ENCODE results near the gene BTBD19.
"Not testable (repeated sequence)": the region's sequence is repeated elsewhere in the genome, so short reads cannot be mapped to it uniquely, and the experiment has no call there.

DNA sequence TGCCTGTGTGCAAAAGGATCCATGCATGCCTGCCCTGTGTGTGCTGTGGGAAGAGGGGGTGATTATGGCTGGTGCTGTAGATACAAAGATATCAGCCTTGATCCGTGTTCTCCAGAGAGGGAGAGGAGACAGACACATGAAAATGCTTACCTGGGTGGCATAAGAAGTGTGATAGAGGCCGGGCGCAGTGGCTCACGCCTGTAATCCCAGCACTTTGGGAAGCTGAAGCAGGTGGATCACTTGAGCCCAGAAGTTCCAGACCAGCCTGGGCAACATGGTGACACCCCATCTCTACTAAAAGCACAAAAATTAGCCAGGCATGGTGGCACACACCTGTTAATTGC lies 2.4 kb downstream of the BTBD19 start:
- not testable (repeated sequence) for TF ChIP-seq POLR2A (IDR thresholded peaks at IDR 0.05); POLR2AphosphoS5 (IDR thresholded peaks at IDR 0.05; ENCODE audit: insufficient read depth in 1 of 2, low read depth in 1 of 2)
- TF ChIP-seq, protein P1, sequence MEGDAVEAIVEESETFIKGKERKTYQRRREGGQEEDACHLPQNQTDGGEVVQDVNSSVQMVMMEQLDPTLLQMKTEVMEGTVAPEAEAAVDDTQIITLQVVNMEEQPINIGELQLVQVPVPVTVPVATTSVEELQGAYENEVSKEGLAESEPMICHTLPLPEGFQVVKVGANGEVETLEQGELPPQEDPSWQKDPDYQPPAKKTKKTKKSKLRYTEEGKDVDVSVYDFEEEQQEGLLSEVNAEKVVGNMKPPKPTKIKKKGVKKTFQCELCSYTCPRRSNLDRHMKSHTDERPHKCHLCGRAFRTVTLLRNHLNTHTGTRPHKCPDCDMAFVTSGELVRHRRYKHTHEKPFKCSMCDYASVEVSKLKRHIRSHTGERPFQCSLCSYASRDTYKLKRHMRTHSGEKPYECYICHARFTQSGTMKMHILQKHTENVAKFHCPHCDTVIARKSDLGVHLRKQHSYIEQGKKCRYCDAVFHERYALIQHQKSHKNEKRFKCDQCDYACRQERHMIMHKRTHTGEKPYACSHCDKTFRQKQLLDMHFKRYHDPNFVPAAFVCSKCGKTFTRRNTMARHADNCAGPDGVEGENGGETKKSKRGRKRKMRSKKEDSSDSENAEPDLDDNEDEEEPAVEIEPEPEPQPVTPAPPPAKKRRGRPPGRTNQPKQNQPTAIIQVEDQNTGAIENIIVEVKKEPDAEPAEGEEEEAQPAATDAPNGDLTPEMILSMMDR (IDR thresholded peaks at IDR 0.05): not testable (repeated sequence)

All from vagina (tissue), 2 donors.